BLaER1 treated with 17β-estradiol and CSF1 and Interleukin-3, amounts not matched to agents 10 nM and 100 nM (cell line): ENCODE measurements around the gene FAM32A.
A peak's percentile ranks its signal among the peaks of the same experiment; 100 is the strongest.

Experiments used
- H3K27ac ChIP-seq, 11 experiments: shearing (Covaris generic); formaldehyde crosslinking; 2 replicates each; pipeline ENCODE4 v1.8.1; 2022
- H3K27me3 ChIP-seq, 11 experiments: shearing (Covaris generic); formaldehyde crosslinking; 2 replicates each; pipeline ENCODE4 v1.8.1; 2022
- H3K36me3 ChIP-seq, 11 experiments: shearing (Covaris generic); formaldehyde crosslinking; 2 replicates each; pipeline ENCODE4 v1.8.1; 2022
- H3K4me1 ChIP-seq, 10 experiments: shearing (Covaris generic); formaldehyde crosslinking; 2 replicates each; pipeline ENCODE4 v1.8.1; 2022
- H3K4me2 ChIP-seq, 11 experiments: shearing (Covaris generic); formaldehyde crosslinking; 2 replicates each; pipeline ENCODE4 v1.8.1; 2022
- H3K4me3 ChIP-seq, 10 experiments: shearing (Covaris generic); formaldehyde crosslinking; 2 replicates each; pipeline ENCODE4 v1.8.1; 2022
- H3K9ac ChIP-seq, 11 experiments: shearing (Covaris generic); formaldehyde crosslinking; 2 replicates each; pipeline ENCODE4 v1.8.1; 2022
- H3K9me3 ChIP-seq, 11 experiments: shearing (Covaris generic); formaldehyde crosslinking; replicated peaks in 1 of 11; 2 replicates each; pipeline ENCODE4 v1.8.1; 2022
- H4K20me1 ChIP-seq, 11 experiments: shearing (Covaris generic); formaldehyde crosslinking; 2 replicates each; pipeline ENCODE4 v1.8.1; 2022
- Cebpa-rat ChIP-seq, 11 experiments: shearing (Covaris generic); IDR thresholded peaks; 2 replicates each; pipeline ENCODE4 v1.8.1; 2022

The FAM32A gene

GRCh38 chr19:16206637-16207036 is 21.4 kb downstream of the FAM32A start:
- Histone ChIP-seq H4K20me1 (peaks cover 22 to 63% (median 28%) of the 10 kb centered on the region in 11 experiments; a peak in 21 of 22 replicates), H3K27ac (no peak overlapping the region), H3K4me1 (peaks cover 0 to 11% (median 0%) of the 10 kb centered on the region in 10 experiments; a peak in 4 of 20 replicates), H3K9ac (peak overlapping the region in 1 of 11 experiments; percentile 5; a peak in 1 of 22 replicates), H3K4me2 (no peak overlapping the region), H3K36me3 (peaks cover 96 to 100% (median 97%) of the 10 kb centered on the region in 11 experiments), H3K4me3 (no peak overlapping the region), H3K27me3 (no peaks in the 10 kb centered on the region), H3K9me3 (peaks cover 0 to 8% (median 4%) of the 10 kb centered on the region in 11 experiments; a peak in 4 of 22 replicates)
- TF ChIP-seq Cebpa-rat (IDR thresholded peaks at IDR 0.05): no peak

GRCh38 chr19:16207063-16207462 is 21.9 kb downstream of the FAM32A start:
- peak overlapping the region in 1 of 11 experiments; percentile 5; a peak in 1 of 22 replicates for H3K9ac ChIP-seq
- peaks cover 0 to 8% (median 4%) of the 10 kb centered on the region in 11 experiments; a peak in 4 of 22 replicates for H3K9me3 ChIP-seq
- peaks cover 96 to 100% (median 97%) of the 10 kb centered on the region in 11 experiments for H3K36me3 ChIP-seq
- no peaks in the 10 kb centered on the region for H3K27me3 ChIP-seq
- peaks cover 18 to 62% (median 24%) of the 10 kb centered on the region in 11 experiments; a peak in 21 of 22 replicates for H4K20me1 ChIP-seq
- no peak overlapping the region; a peak in 1 of 22 replicates for H3K27ac ChIP-seq
- H3K4me1 ChIP-seq: peaks cover 0 to 11% (median 0%) of the 10 kb centered on the region in 10 experiments; a peak in 4 of 20 replicates
- TF ChIP-seq Cebpa-rat (IDR thresholded peaks at IDR 0.05): no peak
- H3K4me2 ChIP-seq: no peak overlapping the region
- H3K4me3 ChIP-seq: no peak overlapping the region

- Histone ChIP-seq H3K4me1 (peaks cover 0 to 11% (median 0%) of the 10 kb centered on the region in 10 experiments; a peak in 3 of 20 replicates), H3K36me3 (peaks cover 94 to 100% (median 98%) of the 10 kb centered on the region in 11 experiments), H3K4me2 (no peak overlapping the region), H3K27me3 (no peaks in the 10 kb centered on the region), H4K20me1 (peaks cover 14 to 59% (median 22%) of the 10 kb centered on the region in 11 experiments; a peak in 21 of 22 replicates), H3K4me3 (no peak overlapping the region), H3K27ac (no peak overlapping the region), H3K9ac (no peak overlapping the region), H3K9me3 (peaks cover 0 to 8% (median 4%) of the 10 kb centered on the region in 11 experiments; a peak in 4 of 22 replicates)
- no peak for TF ChIP-seq Cebpa-rat (IDR thresholded peaks at IDR 0.05)
Measured at GRCh38 chr19:16207490-16208025, 22.3 kb downstream of the FAM32A start.

GRCh38 chr19:16208064-16208759 is 23.0 kb downstream of the FAM32A start:
- H3K36me3 ChIP-seq: peaks cover 87 to 100% (median 97%) of the 10 kb centered on the region in 11 experiments
- no peak overlapping the region for H3K4me3 ChIP-seq
- H4K20me1 ChIP-seq: peaks cover 8 to 59% (median 22%) of the 10 kb centered on the region in 11 experiments; a peak in 21 of 22 replicates
- H3K4me2 ChIP-seq: no peak overlapping the region
- H3K4me1 ChIP-seq: peaks cover 0 to 5% (median 0%) of the 10 kb centered on the region in 10 experiments; a peak in 2 of 20 replicates
- H3K9ac ChIP-seq: no peak overlapping the region
- TF ChIP-seq Cebpa-rat (IDR thresholded peaks at IDR 0.05): no peak
- H3K9me3 ChIP-seq: peaks cover 0 to 9% (median 4%) of the 10 kb centered on the region in 11 experiments; a peak in 5 of 22 replicates
- H3K27me3 ChIP-seq: no peaks in the 10 kb centered on the region
- no peak overlapping the region for H3K27ac ChIP-seq

- H3K9me3 ChIP-seq: peaks cover 0 to 14% (median 4%) of the 10 kb centered on the region in 11 experiments; a peak in 5 of 22 replicates
- no peak overlapping the region for H3K9ac ChIP-seq
- peaks cover 5 to 58% (median 17%) of the 10 kb centered on the region in 11 experiments; a peak in 16 of 22 replicates for H4K20me1 ChIP-seq
- no peak overlapping the region for H3K4me2 ChIP-seq
- no peaks in the 10 kb centered on the region; a peak in 1 of 20 replicates for H3K4me1 ChIP-seq
- H3K27me3 ChIP-seq: no peaks in the 10 kb centered on the region
- peaks cover 87 to 100% (median 97%) of the 10 kb centered on the region in 11 experiments for H3K36me3 ChIP-seq
- no peak for TF ChIP-seq Cebpa-rat (IDR thresholded peaks at IDR 0.05)
- no peak overlapping the region for H3K4me3 ChIP-seq
- H3K27ac ChIP-seq: no peak overlapping the region
Measured at GRCh38 chr19:16208847-16209665, 23.8 kb downstream of the FAM32A start.

GRCh38 chr19:16210168-16210567 is 25.0 kb downstream of the FAM32A start:
- peaks cover 0 to 14% (median 4%) of the 10 kb centered on the region in 11 experiments; a peak in 5 of 22 replicates for H3K9me3 ChIP-seq
- H3K4me2 ChIP-seq: no peak overlapping the region
- H3K27me3 ChIP-seq: no peaks in the 10 kb centered on the region
- H4K20me1 ChIP-seq: peaks cover 5 to 52% (median 17%) of the 10 kb centered on the region in 11 experiments; a peak in 14 of 22 replicates
- H3K36me3 ChIP-seq: peaks cover 86 to 98% (median 97%) of the 10 kb centered on the region in 11 experiments
- no peak overlapping the region for H3K27ac ChIP-seq
- no peaks in the 10 kb centered on the region; a peak in 1 of 20 replicates for H3K4me1 ChIP-seq
- no peak for TF ChIP-seq Cebpa-rat (IDR thresholded peaks at IDR 0.05)
- H3K4me3 ChIP-seq: no peak overlapping the region
- no peak overlapping the region for H3K9ac ChIP-seq

- TF ChIP-seq Cebpa-rat (IDR thresholded peaks at IDR 0.05): no peak
- Histone ChIP-seq H3K4me2 (no peak overlapping the region), H3K36me3 (peaks cover 86 to 98% (median 97%) of the 10 kb centered on the region in 11 experiments), H3K4me1 (0 out of 20 replicates have a peak, but pooled peaks cover 0 to 3% (median 0%) of the 10 kb centered on the region in 10 experiments), H3K27ac (no peak overlapping the region), H4K20me1 (peaks cover 0 to 47% (median 24%) of the 10 kb centered on the region in 11 experiments; a peak in 15 of 22 replicates), H3K27me3 (no peaks in the 10 kb centered on the region), H3K4me3 (no peak overlapping the region), H3K9me3 (peaks cover under 1 to 24% (median 9%) of the 10 kb centered on the region in 11 experiments; a peak in 16 of 22 replicates), H3K9ac (no peak overlapping the region)
Measured at GRCh38 chr19:16213076-16213475, 27.9 kb downstream of the FAM32A start.
